Trophoblast cell (in vitro differentiated cells and primary cell): Measurements from ENCODE around the gene VPS33A.

ENCODE experiments used
- DNase-seq, 2 donors: peaks; one replicate each; pipeline ENCODE4 v3.0.0-alpha.2; 2016
- H2AFZ ChIP-seq: 2 replicates; pipeline ENCODE4 v1.6.1; 2013; ENCODE audit warnings: low read length, moderate library complexity, mild to moderate bottlenecking; ENCODE audit not compliant: insufficient read depth, poor library complexity
- H2AK5ac ChIP-seq: 2 replicates; pipeline ENCODE4 v1.6.1; 2013; ENCODE audit warnings: mild to moderate bottlenecking, low read length
- H2BK120ac ChIP-seq: 2 replicates; pipeline ENCODE4 v1.6.1; 2013; ENCODE audit warnings: low read length, mild to moderate bottlenecking, moderate library complexity; ENCODE audit not compliant: insufficient read depth, poor library complexity
- H2BK12ac ChIP-seq: 2 replicates; pipeline ENCODE4 v1.6.1; 2013; ENCODE audit warnings: mild to moderate bottlenecking, low read length, moderate library complexity
- H2BK5ac ChIP-seq: 2 replicates; pipeline ENCODE4 v1.6.1; 2013; ENCODE audit warnings: low read length, low read depth, moderate library complexity, mild to moderate bottlenecking; ENCODE audit not compliant: poor library complexity
- H3K14ac ChIP-seq: 2 replicates; pipeline ENCODE4 v1.6.1; 2013; ENCODE audit warnings: mild to moderate bottlenecking, low read length
- H3K18ac ChIP-seq: 2 replicates; pipeline ENCODE4 v1.6.1; 2013; ENCODE audit warnings: mild to moderate bottlenecking, low read length
- H3K23ac ChIP-seq: 2 replicates; pipeline ENCODE4 v1.6.1; 2013; ENCODE audit warnings: low read length
- H3K27ac ChIP-seq: 2 replicates; pipeline ENCODE4 v1.5.1; 2013; ENCODE audit warnings: low read depth, mild to moderate bottlenecking, inconsistent platforms, low read length, moderate library complexity
- H3K27me3 ChIP-seq: 2 replicates; pipeline ENCODE4 v1.6.1; 2013; ENCODE audit warnings: inconsistent platforms, mild to moderate bottlenecking, low read length, moderate library complexity; ENCODE audit not compliant: insufficient read depth
- H3K36me3 ChIP-seq, 2 experiments: 1 replicate in 1 of 2; 2 replicates in 1 of 2; pipeline ENCODE4 v1.6.1; 2013; ENCODE audit warnings: low read length in 2 of 2, mild to moderate bottlenecking in 2 of 2, moderate library complexity in 1 of 2; ENCODE audit not compliant: insufficient read depth in 2 of 2, control insufficient read depth in 1 of 2
- H3K4ac ChIP-seq: 2 replicates; pipeline ENCODE4 v1.6.1; 2013; ENCODE audit warnings: low read depth, mild to moderate bottlenecking, low read length, moderate library complexity
- H3K4me1 ChIP-seq, 2 experiments: 1 replicate in 1 of 2; 2 replicates in 1 of 2; pipeline ENCODE4 v1.6.1; 2013; ENCODE audit warnings: low read length in 2 of 2, mild to moderate bottlenecking in 2 of 2, moderate library complexity in 1 of 2; ENCODE audit not compliant: insufficient read depth in 2 of 2, control insufficient read depth in 1 of 2
- H3K4me2 ChIP-seq: 2 replicates; pipeline ENCODE4 v1.6.1; 2013; ENCODE audit warnings: inconsistent platforms, mild to moderate bottlenecking, low read length, moderate library complexity
- H3K4me3 ChIP-seq: 2 replicates; pipeline ENCODE4 v1.5.1; 2013; ENCODE audit warnings: mild to moderate bottlenecking, low read depth, low read length, inconsistent platforms
- H3K79me1 ChIP-seq: one replicate; pipeline ENCODE4 v1.6.1; 2013; ENCODE audit warnings: low read length
- H3K79me2 ChIP-seq: 2 replicates; pipeline ENCODE4 v1.6.1; 2013; ENCODE audit warnings: low read length, mild to moderate bottlenecking; ENCODE audit not compliant: control insufficient read depth, insufficient read depth, poor library complexity
- H3K9ac ChIP-seq: 2 replicates; pipeline ENCODE4 v1.6.1; 2013; ENCODE audit warnings: mild to moderate bottlenecking, low read length
- H3K9me3 ChIP-seq: 2 replicates; pipeline ENCODE4 v1.6.1; 2013; ENCODE audit warnings: low read depth, mild to moderate bottlenecking, control low read depth, inconsistent platforms, low read length; ENCODE audit not compliant: insufficient read depth
- H4K12ac ChIP-seq: 2 replicates; pipeline ENCODE4 v1.6.1; 2013; ENCODE audit warnings: low read depth, mild to moderate bottlenecking, low read length, moderate library complexity
- H4K8ac ChIP-seq: 2 replicates; pipeline ENCODE4 v1.6.1; 2013; ENCODE audit warnings: low read depth, mild to moderate bottlenecking, low read length, moderate library complexity
- H4K91ac ChIP-seq: one replicate; pipeline ENCODE4 v1.6.1; 2013; ENCODE audit warnings: low read depth, mild to moderate bottlenecking, low read length, moderate library complexity
- WGBS: extraction: QIAGEN DNeasy Blood & Tissue Kit; methylation state at CpG from one replicate; pipeline ENCODE4 v1.1.7; 2013; ENCODE audit warnings: missing lambda C conversion rate; ENCODE audit not compliant: insufficient read length, insufficient coverage; ENCODE audit errors: extremely low coverage; 5-methylcytosine and 5-hydroxymethylcytosine counted together

The VPS33A gene

DNA sequence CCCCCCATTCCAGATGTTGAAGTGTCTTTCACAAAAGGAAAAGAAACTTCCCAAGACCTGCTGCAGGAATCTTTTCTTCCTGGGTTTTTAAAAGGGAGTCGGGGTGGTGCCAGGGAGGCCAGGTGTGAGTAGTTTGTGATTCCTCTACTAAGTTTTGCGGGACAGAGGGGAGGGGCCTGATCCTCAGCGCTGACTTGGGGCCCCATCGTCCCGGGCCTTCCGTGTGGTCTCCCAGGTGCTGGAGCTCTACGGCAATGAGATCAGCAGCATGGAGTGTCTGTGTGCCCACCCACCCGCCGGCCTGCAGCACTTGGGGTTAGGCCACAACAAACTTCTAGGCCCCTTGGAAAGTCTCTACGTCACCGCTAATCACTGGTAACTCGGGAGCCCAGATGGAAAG is 78.8 kb downstream of the VPS33A start:
- WGBS: no CpG with 5 or more reads among the region's 12 CpGs
- no peak overlapping the region for H4K91ac ChIP-seq

DNA sequence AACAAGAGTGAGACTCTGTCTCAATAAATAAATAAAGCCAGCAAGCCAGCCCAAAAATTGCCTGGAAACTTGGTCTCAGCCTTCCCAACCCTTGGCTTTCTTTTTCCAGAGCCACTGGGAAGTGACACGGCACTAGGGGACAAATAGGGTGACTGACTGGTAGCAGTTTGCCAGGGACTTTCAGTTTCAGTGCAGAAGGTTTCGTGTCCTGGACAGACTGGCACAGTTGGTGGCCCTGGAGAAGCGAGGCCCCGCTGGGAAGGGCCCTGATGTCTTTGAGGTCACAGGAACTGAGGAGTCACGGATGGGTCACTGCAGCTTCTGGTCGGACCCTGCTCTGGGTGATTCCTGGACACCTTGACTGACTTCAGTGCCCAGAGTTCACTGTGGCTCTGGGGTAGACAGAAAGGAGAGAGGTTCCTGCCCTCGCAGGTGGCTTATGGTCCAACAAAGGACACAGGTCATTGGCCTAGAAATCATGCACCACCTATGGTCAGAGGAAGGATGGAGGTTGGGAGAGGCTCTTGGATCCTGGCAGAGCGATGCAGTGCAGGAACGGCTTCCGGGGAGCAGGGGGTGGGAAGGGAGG is 80.7 kb downstream of the VPS33A start:
- no peak overlapping the region for H3K18ac ChIP-seq
- no peak overlapping the region for H2AFZ ChIP-seq
- no peak overlapping the region for H2AK5ac ChIP-seq
- H3K23ac ChIP-seq: no peak overlapping the region
- peaks cover 0 to 3% of the 10 kb centered on the region in 2 experiments for H3K4me1 ChIP-seq
- H3K4ac ChIP-seq: no peak overlapping the region
- no peak overlapping the region for H3K14ac ChIP-seq
- no peak overlapping the region for H3K27ac ChIP-seq
- H2BK12ac ChIP-seq: no peak overlapping the region
- H3K79me2 ChIP-seq: peaks cover 2% of the 10 kb centered on the region
- no peak overlapping the region for H2BK120ac ChIP-seq
- no peak overlapping the region for H4K8ac ChIP-seq
- H3K36me3 ChIP-seq: no peaks in the 10 kb centered on the region
- H3K9me3 ChIP-seq: peaks cover 2% of the 10 kb centered on the region
- no peak overlapping the region for H3K4me2 ChIP-seq
- H4K91ac ChIP-seq: no peak overlapping the region
- H2BK5ac ChIP-seq: no peak overlapping the region
- DNase-seq: no peak
- no CpG with 5 or more reads among the region's 10 CpGs for WGBS
- no peak overlapping the region for H3K9ac ChIP-seq
- H3K4me3 ChIP-seq: no peak overlapping the region
- H3K79me1 ChIP-seq: no peaks in the 10 kb centered on the region
- no peaks in the 10 kb centered on the region for H3K27me3 ChIP-seq
- no peak overlapping the region for H4K12ac ChIP-seq

More for the DNA sequence above, 78.8 kb downstream of the VPS33A start:
- H2AFZ ChIP-seq: no peak overlapping the region
- no peak overlapping the region for H3K9ac ChIP-seq
- H3K4ac ChIP-seq: no peak overlapping the region
- H3K4me2 ChIP-seq: no peak overlapping the region
- H3K23ac ChIP-seq: no peak overlapping the region
- peaks cover 2% of the 10 kb centered on the region for H3K79me2 ChIP-seq
- peaks cover 2% of the 10 kb centered on the region for H3K9me3 ChIP-seq
- H4K12ac ChIP-seq: no peak overlapping the region
- H3K27me3 ChIP-seq: no peaks in the 10 kb centered on the region
- no peak overlapping the region for H3K14ac ChIP-seq
- H3K79me1 ChIP-seq: no peaks in the 10 kb centered on the region
- no peak overlapping the region for H2BK12ac ChIP-seq
- no peaks in the 10 kb centered on the region for H3K36me3 ChIP-seq
- H2BK5ac ChIP-seq: no peak overlapping the region
- no peak overlapping the region for H2AK5ac ChIP-seq
- H3K27ac ChIP-seq: no peak overlapping the region
- no peak for DNase-seq
- no peak overlapping the region for H2BK120ac ChIP-seq
- peaks cover 0 to 3% of the 10 kb centered on the region in 2 experiments for H3K4me1 ChIP-seq
- no peak overlapping the region for H4K8ac ChIP-seq
- no peak overlapping the region for H3K4me3 ChIP-seq
- no peak overlapping the region for H3K18ac ChIP-seq

DNA sequence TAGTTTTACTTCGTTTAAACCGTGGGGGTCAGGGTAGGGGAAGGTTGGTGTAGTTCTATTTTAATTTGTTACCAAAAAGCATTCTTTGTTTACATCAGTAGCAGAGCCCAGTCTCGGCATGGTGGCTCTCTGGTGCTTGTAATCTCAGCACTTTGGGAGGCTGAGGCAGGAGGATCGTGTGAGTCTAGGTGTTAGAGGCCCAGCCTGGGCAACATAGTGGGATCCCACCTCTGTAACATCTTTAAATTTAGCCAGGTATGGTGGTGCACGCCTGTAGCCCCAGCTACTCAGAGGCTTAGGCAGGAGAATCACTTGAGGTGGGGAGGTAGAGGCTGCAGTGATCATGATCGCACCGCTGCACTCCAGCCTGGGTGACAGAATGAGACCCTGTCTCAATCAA is 81.2 kb downstream of the VPS33A start:
- H2BK12ac ChIP-seq: no peak overlapping the region
- H3K9ac ChIP-seq: no peak overlapping the region
- H3K27me3 ChIP-seq: no peaks in the 10 kb centered on the region
- peaks cover 2% of the 10 kb centered on the region for H3K79me2 ChIP-seq
- no peak overlapping the region for H3K4me2 ChIP-seq
- no peak overlapping the region for H4K8ac ChIP-seq
- no peak overlapping the region for H4K91ac ChIP-seq
- no peak for DNase-seq
- H2BK5ac ChIP-seq: no peak overlapping the region
- no peak overlapping the region for H3K14ac ChIP-seq
- no CpG with 5 or more reads among the region's 7 CpGs for WGBS
- no peak overlapping the region for H3K18ac ChIP-seq
- H3K9me3 ChIP-seq: peaks cover 2% of the 10 kb centered on the region
- no peak overlapping the region for H3K23ac ChIP-seq
- H3K4me3 ChIP-seq: no peak overlapping the region
- peaks cover 0 to 3% of the 10 kb centered on the region in 2 experiments for H3K4me1 ChIP-seq
- no peak overlapping the region for H3K27ac ChIP-seq
- no peak overlapping the region for H2AFZ ChIP-seq
- no peak overlapping the region for H3K4ac ChIP-seq
- H3K36me3 ChIP-seq: no peaks in the 10 kb centered on the region
- no peak overlapping the region for H2AK5ac ChIP-seq
- no peak overlapping the region for H2BK120ac ChIP-seq
- no peaks in the 10 kb centered on the region for H3K79me1 ChIP-seq
- H4K12ac ChIP-seq: no peak overlapping the region

DNA sequence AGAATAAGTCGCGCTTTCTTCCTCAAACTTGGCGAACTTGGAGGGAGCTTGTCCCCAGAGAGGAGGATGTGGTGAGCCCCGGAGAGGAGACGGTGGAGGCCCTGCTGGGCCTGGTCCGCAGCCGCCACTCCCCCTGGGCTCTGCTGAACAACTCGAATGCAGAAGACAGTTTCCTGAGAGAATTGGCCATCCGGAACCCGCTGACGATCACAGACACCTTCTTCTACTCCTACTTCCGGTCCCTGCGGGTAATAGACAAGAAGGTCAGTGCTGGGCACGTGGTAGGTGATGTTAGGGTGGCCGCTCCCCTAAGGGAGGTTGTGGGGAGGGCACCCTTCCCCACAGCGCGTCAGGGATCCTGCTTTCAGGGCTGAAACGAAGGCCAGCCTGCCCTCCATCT is 81.8 kb downstream of the VPS33A start:
- DNase-seq: no peak
- Histone ChIP-seq H3K79me1 (no peaks in the 10 kb centered on the region), H3K36me3 (no peaks in the 10 kb centered on the region), H3K18ac (no peak overlapping the region), H3K27me3 (no peaks in the 10 kb centered on the region), H3K23ac (no peak overlapping the region), H2BK5ac (no peak overlapping the region), H2AFZ (no peak overlapping the region), H3K14ac (no peak overlapping the region), H3K9ac (no peak overlapping the region), H3K4me3 (no peak overlapping the region), H4K8ac (no peak overlapping the region), H3K27ac (no peak overlapping the region), H2BK120ac (no peak overlapping the region), H3K4ac (no peak overlapping the region), H2BK12ac (no peak overlapping the region), H4K12ac (no peak overlapping the region), H3K79me2 (peaks cover 2% of the 10 kb centered on the region), H3K4me1 (peaks cover 0 to 3% of the 10 kb centered on the region in 2 experiments), H2AK5ac (no peak overlapping the region), H3K4me2 (no peak overlapping the region), H3K9me3 (no peaks in the 10 kb centered on the region), H4K91ac (no peak overlapping the region)
- WGBS: no CpG with 5 or more reads among the region's 18 CpGs
